GM12872 (cell line): ENCODE data around the gene CFAP65.

Experiments
- CTCF ChIP-seq: IDR thresholded peaks from 3 replicates; pipeline ENCODE4 v1.5.1; 2011; ENCODE audit warnings: low read depth, mild to moderate bottlenecking, low read length, moderate library complexity; ENCODE audit not compliant: insufficient read depth

The CFAP65 gene, protein sequence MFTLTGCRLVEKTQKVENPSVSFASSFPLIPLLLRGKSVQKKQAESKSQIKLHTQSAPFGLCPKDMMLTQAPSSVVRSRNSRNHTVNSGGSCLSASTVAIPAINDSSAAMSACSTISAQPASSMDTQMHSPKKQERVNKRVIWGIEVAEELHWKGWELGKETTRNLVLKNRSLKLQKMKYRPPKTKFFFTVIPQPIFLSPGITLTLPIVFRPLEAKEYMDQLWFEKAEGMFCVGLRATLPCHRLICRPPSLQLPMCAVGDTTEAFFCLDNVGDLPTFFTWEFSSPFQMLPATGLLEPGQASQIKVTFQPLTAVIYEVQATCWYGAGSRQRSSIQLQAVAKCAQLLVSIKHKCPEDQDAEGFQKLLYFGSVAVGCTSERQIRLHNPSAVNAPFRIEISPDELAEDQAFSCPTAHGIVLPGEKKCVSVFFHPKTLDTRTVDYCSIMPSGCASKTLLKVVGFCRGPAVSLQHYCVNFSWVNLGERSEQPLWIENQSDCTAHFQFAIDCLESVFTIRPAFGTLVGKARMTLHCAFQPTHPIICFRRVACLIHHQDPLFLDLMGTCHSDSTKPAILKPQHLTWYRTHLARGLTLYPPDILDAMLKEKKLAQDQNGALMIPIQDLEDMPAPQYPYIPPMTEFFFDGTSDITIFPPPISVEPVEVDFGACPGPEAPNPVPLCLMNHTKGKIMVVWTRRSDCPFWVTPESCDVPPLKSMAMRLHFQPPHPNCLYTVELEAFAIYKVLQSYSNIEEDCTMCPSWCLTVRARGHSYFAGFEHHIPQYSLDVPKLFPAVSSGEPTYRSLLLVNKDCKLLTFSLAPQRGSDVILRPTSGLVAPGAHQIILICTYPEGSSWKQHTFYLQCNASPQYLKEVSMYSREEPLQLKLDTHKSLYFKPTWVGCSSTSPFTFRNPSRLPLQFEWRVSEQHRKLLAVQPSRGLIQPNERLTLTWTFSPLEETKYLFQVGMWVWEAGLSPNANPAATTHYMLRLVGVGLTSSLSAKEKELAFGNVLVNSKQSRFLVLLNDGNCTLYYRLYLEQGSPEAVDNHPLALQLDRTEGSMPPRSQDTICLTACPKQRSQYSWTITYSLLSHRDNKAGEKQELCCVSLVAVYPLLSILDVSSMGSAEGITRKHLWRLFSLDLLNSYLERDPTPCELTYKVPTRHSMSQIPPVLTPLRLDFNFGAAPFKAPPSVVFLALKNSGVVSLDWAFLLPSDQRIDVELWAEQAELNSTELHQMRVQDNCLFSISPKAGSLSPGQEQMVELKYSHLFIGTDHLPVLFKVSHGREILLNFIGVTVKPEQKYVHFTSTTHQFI (N-terminal part only)

GRCh38 chr2:219041252-219041651 is at the start of gene CFAP65:
TSS of gene CFAP65 (minus strand) at chr2:219041516. CDS start at chr2:219039048, 2,468 bp downstream.
- no peak for TF ChIP-seq CTCF

GRCh38 chr2:219090436-219091299 is 49.4 kb upstream of the CFAP65 start:
- TF ChIP-seq CTCF = no peak

DNA sequence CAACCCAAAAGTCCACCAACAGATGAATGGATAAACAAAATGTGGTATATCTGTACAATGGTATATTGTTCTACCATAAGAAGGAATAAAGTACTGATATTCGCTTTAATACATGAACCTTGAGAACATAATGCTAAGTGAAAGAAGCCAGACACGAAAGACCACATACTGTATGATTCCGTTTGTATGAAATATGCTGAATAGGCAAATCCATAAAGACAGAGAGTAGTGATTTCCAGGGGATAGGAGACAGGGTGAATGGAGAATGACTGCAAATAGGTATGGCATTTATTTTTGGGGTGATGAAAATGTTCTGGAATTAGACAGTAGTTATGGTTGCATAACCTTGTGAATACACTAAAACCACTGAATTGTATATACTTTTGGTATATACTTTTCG is 48.0 kb upstream of the CFAP65 start:
- no peak for TF ChIP-seq CTCF

GRCh38 chr2:219087848-219088247 is 46.5 kb upstream of the CFAP65 start:
- TF ChIP-seq CTCF = no peak

- no peak for TF ChIP-seq CTCF
Observed at GRCh38 chr2:219087361-219087760, 46.0 kb upstream of the CFAP65 start.

DNA sequence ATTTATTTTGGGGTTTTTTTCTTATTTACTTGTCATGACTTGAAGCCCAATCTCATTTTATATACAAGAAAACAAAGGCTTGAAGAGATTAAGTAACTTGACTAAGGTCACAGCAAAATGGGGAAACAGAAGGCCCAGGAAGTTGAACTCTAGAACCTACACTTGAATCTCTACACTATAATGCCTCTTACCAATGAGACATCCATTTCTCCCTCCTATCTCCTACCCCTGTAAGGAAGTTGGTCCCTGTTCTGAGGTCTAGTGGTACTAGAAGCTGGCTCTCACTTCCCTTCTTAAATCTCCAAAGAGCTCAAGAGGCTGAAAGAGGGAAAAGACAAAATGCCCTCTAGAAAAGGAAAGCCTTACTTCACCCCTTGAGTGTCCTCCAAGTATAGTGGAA is 44.9 kb upstream of the CFAP65 start:
- TF ChIP-seq CTCF = no peak
